NCI-H82 treated with DMSO at 0.1 percent for 48 hours (cell line): Measurements from ENCODE around the gene ABCA4.
A peak's percentile ranks its signal among the peaks of the same experiment; 100 is the strongest.

ENCODE experiments used
- DNase-seq: peaks from one replicate; lab custom pipeline; 2025; ENCODE audit not compliant: unreplicated experiment; lab: John Stamatoyannopoulos, UW

The ABCA4 gene

GRCh38 chr1:94055459-94056122 is 65.4 kb downstream of the ABCA4 start:
- no peak for DNase-seq

- DNase-seq, result no peak
These were observed 70.3 kb downstream of the ABCA4 start for GRCh38 chr1:94050675-94051074.

DNA sequence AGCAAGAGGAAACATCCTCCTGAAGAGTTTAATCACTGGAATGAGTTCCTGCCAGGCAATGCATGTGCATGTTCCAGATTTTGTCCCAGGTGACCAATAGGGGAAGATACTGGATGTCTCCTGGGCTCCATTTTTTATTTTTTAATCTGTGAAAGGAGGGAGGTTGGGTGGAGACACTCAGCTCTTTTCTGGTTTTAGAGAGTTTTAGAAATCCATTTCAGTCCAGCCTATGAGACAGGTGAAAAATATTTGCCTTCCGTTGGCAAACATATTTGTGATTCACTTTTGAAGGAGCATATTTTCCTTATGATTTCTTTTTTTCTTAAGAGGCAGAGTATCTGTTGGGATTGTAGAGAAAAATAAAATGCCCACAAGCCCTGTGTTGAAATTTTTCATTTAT is 70.7 kb downstream of the ABCA4 start:
- no peak for DNase-seq

DNA sequence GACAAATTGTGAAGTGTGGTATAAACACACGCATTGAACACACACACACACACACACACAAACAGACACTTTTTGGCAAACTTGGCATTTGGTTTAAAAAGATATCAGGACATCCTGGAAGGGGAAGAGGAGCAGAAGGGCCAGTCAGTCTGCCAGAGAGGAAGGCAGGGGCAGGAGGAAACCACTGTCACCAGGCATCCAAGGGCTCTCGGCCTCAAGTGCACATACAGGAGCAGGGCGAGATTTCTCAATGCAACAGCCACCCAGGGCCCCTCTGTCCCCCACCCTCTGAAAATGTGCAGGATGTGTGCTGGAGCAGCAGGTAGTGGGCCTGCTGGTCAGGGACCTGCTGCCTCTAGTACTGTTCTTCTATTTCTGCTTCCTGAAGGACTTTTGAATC is 71.2 kb downstream of the ABCA4 start:
- no peak for DNase-seq

GRCh38 chr1:94048413-94049164 is 72.4 kb downstream of the ABCA4 start:
- no peak for DNase-seq

DNA sequence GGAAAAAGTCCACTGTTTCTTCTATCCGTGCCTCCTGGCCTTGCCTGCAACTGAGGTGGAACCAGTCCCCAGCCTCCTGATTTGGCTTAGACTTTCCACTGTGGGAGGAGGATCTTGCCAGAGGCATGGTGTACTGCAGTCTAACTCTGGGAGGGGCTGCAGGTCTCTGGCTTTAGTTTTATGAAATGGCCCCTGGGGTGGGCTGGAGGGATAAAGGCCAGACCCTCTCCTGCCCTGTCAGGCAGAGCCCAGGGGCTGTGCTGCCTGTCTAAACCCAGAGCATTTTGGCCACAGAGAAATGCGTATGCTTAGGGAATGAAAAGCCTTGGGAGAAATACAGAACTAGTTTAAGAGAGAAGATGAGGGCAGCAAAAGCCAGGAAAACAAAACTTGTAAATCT is 73.0 kb downstream of the ABCA4 start:
- no peak for DNase-seq

DNA sequence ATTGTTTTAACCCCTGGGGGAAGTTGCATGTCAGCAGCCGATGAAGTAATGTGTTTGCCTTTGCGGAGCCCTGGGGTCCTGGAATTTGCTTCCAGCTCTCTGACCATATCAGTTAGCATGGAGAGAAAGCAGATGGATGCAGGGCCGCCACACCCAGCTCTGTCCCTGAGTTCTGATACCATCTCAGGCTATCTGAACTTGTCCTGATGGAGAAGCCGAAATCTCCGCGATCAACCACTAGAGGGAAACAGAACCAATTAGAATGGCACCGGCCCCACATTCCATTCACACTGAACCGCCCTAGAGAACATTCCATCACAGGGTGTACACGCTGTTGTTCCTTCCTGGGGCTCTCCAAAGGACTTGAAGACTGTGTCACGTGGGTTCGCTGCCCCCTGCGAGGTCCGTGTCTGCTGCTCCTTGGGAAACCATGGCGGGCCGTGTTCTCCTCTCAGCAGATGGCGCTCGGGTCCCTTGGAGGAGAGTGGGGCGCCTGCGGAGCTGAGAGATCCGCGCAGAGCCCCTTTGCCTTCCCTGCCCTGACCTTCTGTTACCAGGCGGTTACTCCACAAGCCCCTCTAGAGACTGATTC is 75.4 kb downstream of the ABCA4 start:
- no peak for DNase-seq

GRCh38 chr1:94044891-94045290 is 76.1 kb downstream of the ABCA4 start:
- no peak for DNase-seq

- DNase-seq, result no peak
These were observed 76.6 kb downstream of the ABCA4 start for GRCh38 chr1:94044290-94044790.

DNA sequence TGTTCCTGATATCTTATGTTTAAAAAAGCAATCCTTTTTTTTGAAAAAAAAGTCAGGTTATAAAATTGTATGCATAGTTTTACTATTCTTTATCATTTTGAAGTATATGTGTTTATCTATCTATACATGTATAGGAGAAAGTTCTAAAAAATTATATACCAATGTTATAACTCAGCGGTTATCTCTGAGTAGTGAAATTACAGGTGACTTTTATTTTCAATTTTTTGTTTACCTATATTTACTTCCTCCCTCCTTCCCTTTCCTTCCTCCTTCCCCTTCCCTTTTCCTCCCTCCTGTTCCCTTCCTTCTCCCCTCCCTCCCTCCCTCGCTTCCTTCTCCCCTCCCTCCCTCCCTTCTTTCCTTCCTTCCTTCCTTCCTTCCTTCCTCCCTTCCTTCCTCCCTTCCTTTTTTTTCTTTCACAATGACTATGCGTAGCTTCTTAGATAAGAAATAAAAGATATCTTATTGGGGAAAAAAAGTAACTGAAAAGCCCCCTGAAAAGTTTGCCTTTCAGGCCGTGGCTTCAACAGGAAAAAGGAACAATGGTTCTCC is 77.1 kb downstream of the ABCA4 start:
- no peak for DNase-seq

GRCh38 chr1:94042388-94042787 is 78.6 kb downstream of the ABCA4 start:
- DNase-seq, result no peak

DNA sequence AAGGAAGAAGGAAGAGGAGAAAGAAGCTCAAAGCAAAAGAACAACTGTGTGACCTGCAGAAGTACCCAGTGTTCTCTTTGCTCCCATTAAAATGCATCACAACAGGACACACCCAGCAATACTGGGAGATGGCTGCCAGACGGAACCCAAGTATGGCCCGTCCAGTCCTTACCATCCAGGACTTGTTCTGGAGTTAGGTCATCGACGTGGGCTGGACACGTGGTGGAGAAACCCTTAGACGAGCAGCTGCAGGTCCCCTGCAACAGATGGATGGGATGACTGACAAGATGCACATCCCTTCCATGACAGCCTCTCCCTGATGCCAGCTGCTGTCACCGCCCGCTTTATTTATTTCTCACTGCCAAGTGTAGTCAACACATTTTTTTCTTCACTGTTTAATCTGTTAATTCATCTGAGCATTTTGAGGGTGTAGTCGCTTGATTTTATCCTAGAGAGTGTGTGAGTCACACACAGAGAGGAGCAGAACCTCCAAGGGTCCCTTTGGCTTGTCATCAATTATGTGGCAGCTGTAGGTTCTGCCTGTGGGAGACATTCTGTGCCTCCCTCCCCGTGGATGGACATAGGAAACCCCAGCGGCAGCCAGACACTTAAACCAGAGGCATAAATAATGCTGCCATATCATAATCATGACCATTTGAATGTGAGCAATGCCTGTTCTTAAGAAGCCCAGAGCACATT is 80.9 kb downstream of the ABCA4 start:
- DNase-seq, result no peak

GRCh38 chr1:94039514-94039870 is 81.5 kb downstream of the ABCA4 start:
- peak; percentile 22 for DNase-seq

- no peak for DNase-seq
These were observed 82.4 kb downstream of the ABCA4 start for GRCh38 chr1:94038511-94038910.

- no peak for DNase-seq
These were observed 83.3 kb downstream of the ABCA4 start for GRCh38 chr1:94037392-94038229.

DNA sequence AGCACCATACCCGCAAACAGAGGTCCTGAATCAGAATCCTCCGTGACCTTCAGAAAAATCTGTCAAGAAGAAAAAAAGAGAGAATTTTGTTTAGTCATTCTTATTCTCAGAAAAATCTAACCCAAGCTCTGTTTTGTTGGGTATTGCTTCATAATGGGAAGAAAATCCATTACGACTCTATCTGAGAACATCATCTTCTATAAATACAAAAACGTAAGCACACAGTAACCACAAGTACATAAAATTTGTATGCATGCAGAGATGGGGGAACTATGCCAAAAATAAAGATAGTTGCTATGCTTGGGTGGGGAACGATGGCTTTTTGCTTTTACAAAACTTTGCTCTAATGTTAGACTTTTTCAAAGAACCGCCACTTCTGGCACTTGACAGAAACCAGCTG is 84.2 kb downstream of the ABCA4 start:
- DNase-seq, result no peak

GRCh38 chr1:94033849-94034248 is 87.1 kb downstream of the ABCA4 start:
- DNase-seq, result no peak

DNA sequence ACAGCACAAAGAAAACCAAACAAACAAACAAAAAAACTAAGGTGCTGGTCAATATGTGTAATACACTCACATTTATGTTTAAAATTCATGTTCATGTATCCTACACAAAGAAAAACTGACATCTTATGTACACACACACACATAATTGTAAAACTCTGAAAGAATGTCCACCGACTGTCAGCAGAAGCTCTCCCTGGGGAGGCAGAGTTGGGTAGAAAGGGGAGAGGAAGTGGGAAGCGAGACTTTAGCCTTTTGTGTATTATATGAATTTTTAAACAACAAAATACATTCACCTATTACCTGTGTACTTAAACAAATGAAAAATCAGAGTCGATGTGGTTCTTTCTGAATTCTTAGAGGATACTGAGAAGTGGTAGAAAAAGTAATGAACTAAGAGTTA is 88.3 kb downstream of the ABCA4 start:
- DNase-seq, result no peak

GRCh38 chr1:94031591-94031990 is 89.4 kb downstream of the ABCA4 start:
- DNase-seq, result no peak

DNA sequence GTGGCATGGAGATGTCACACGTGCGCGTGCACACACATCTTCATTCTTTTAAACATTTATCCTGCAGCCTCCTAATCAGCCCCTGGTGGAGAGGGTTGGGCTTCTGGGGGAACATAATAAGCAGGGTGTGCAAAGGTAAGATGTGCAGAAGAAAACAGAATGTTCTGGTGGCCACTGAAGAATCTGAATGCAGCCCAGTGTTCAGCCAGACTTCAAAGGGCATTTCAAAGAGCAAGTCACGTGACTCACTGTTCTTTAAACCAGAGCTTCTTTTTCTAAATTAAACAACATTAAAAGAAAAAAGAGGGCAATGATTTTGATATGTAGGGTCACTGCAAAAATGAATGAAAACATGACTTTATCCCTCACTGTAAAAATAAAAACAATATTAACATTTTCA is 89.8 kb downstream of the ABCA4 start:
- no peak for DNase-seq
